Fibroblast of skin of back (primary cell): ENCODE results near the gene NFATC2.
"Not testable (repeated sequence)": the region's sequence is repeated elsewhere in the genome, so short reads cannot be mapped to it uniquely, and the experiment has no call there.

ENCODE experiments used
- DNase-seq: peaks from one replicate; pipeline ENCODE4 v3.0.0-alpha.2; 2013

NFATC2 gene

GRCh38 chr20:51470499-51470820, 72.1 kb downstream of the NFATC2 start:
- DNase-seq: no peak

GRCh38 chr20:51469578-51470498, 72.7 kb downstream of the NFATC2 start:
- no peak for DNase-seq

- DNase-seq: no peak
These were observed 73.5 kb downstream of the NFATC2 start for GRCh38 chr20:51469046-51469445.

GRCh38 chr20:51468636-51469035, 73.9 kb downstream of the NFATC2 start:
- no peak for DNase-seq

- no peak for DNase-seq
These were observed 74.4 kb downstream of the NFATC2 start for GRCh38 chr20:51467956-51468626.

GRCh38 chr20:51463998-51464397, 78.5 kb downstream of the NFATC2 start:
- no peak for DNase-seq

- DNase-seq: no peak
These were observed 79.0 kb downstream of the NFATC2 start for GRCh38 chr20:51463560-51463959.

GRCh38 chr20:51462566-51463276, 79.8 kb downstream of the NFATC2 start:
- peak; percentile 49 for DNase-seq

GRCh38 chr20:51461846-51462245, 80.7 kb downstream of the NFATC2 start:
- not testable (repeated sequence) for DNase-seq

- no peak for DNase-seq
These were observed 81.2 kb downstream of the NFATC2 start for GRCh38 chr20:51461306-51461705.

- DNase-seq: no peak
These were observed 81.8 kb downstream of the NFATC2 start for GRCh38 chr20:51460569-51461265.

GRCh38 chr20:51460163-51460562, 82.4 kb downstream of the NFATC2 start:
- no peak for DNase-seq

GRCh38 chr20:51458751-51459439, 83.6 kb downstream of the NFATC2 start:
- no peak for DNase-seq

GRCh38 chr20:51457533-51457932, 85.0 kb downstream of the NFATC2 start:
- no peak for DNase-seq

GRCh38 chr20:51456511-51457509, 85.7 kb downstream of the NFATC2 start:
- peak; percentile 97 for DNase-seq

GRCh38 chr20:51454250-51454865, 88.2 kb downstream of the NFATC2 start:
- no peak for DNase-seq

GRCh38 chr20:51452734-51453365, 89.7 kb downstream of the NFATC2 start:
- DNase-seq: no peak

GRCh38 chr20:51452091-51452613, 90.4 kb downstream of the NFATC2 start:
- no peak for DNase-seq

GRCh38 chr20:51451484-51451883, 91.0 kb downstream of the NFATC2 start:
- no peak for DNase-seq

GRCh38 chr20:51450984-51451383, 91.5 kb downstream of the NFATC2 start:
- no peak for DNase-seq
